ENCODE measurements around the gene GLTP.

- no peak for TF ChIP-seq CTCF (conservative IDR thresholded peaks at IDR 0.05; ENCODE audit: low read depth, low read length)
- no peak for TF ChIP-seq USF2 (IDR thresholded peaks at IDR 0.05; ENCODE audit: low read depth, low read length)
- no peak for TF ChIP-seq POLR2A (IDR thresholded peaks at IDR 0.05; ENCODE audit: low read depth, low read length)
- TF ChIP-seq CEBPB (IDR thresholded peaks at IDR 0.05; ENCODE audit: low read depth, low read length), result no peak
- TF ChIP-seq RAD21 (IDR thresholded peaks at IDR 0.05; ENCODE audit: low read length), result no peak
- TF ChIP-seq RFX5 (IDR thresholded peaks at IDR 0.05; ENCODE audit: low read depth, low read length), result no peak
- no peak for TF ChIP-seq BHLHE40 (IDR thresholded peaks at IDR 0.05; ENCODE audit: low read depth, low read length)
- no peak for TF ChIP-seq CHD1 (IDR thresholded peaks at IDR 0.05; ENCODE audit: low read depth, low read length)
- TF ChIP-seq MAZ (IDR thresholded peaks at IDR 0.05; ENCODE audit: borderline replicate concordance, low read depth, low read length), result no peak
- no peak for TF ChIP-seq MXI1 (IDR thresholded peaks at IDR 0.05; ENCODE audit: borderline replicate concordance, low read depth, low read length)
Measured at GRCh38 chr12:109916045-109916444, 35.7 kb upstream of the GLTP start.
